ENCODE data around the gene ZNF782.
"Not testable (repeated sequence)": the region's sequence is repeated elsewhere in the genome, so short reads cannot be mapped to it uniquely, and the experiment has no call there.

The ZNF782 gene

GRCh38 chr9:96853781-96854650, at the start of gene ZNF782:
Gene ZNF782, minus strand, starts transcription at chr9:96854514. Its CDS starts 2,553 bp downstream, at chr9:96851961.
- FAIRE-seq: peak; percentile 96
- peak; percentile 61 for DNase-seq (ENCODE audit: insufficient read length, low spot score)

- not testable (repeated sequence) for DNase-seq (ENCODE audit: insufficient read length, low spot score); FAIRE-seq
Measured at GRCh38 chr9:96900010-96900409, 45.7 kb upstream of the ZNF782 start.

- DNase-seq (ENCODE audit: insufficient read length, low spot score) (no peak), FAIRE-seq (no peak)
Measured at GRCh38 chr9:96892131-96892530, 37.8 kb upstream of the ZNF782 start.

GRCh38 chr9:96888591-96888990, 34.3 kb upstream of the ZNF782 start:
- FAIRE-seq (no peak), DNase-seq (ENCODE audit: insufficient read length, low spot score) (no peak)

GRCh38 chr9:96885424-96885823, 31.1 kb upstream of the ZNF782 start:
- DNase-seq (ENCODE audit: insufficient read length, low spot score): no peak
- FAIRE-seq: no peak

- FAIRE-seq: no peak
- no peak for DNase-seq (ENCODE audit: insufficient read length, low spot score)
Measured at GRCh38 chr9:96884443-96884842, 30.1 kb upstream of the ZNF782 start.

- DNase-seq (ENCODE audit: insufficient read length, low spot score): no peak
- FAIRE-seq: no peak
Measured at GRCh38 chr9:96883922-96884321, 29.6 kb upstream of the ZNF782 start.

GRCh38 chr9:96877269-96877668, 23.0 kb upstream of the ZNF782 start:
- FAIRE-seq (no peak), DNase-seq (ENCODE audit: insufficient read length, low spot score) (no peak)

GRCh38 chr9:96875461-96876142, 21.3 kb upstream of the ZNF782 start:
- FAIRE-seq: peak; percentile 92
- DNase-seq (ENCODE audit: insufficient read length, low spot score): peak; percentile 58

GRCh38 chr9:96874947-96875460, 20.7 kb upstream of the ZNF782 start:
- DNase-seq (ENCODE audit: insufficient read length, low spot score) (no peak), FAIRE-seq (peak; percentile 86)

- no peak for DNase-seq (ENCODE audit: insufficient read length, low spot score)
- no peak for FAIRE-seq
Measured at GRCh38 chr9:96874201-96874785, 20.0 kb upstream of the ZNF782 start.

- no peak for DNase-seq (ENCODE audit: insufficient read length, low spot score)
- no peak for FAIRE-seq
Measured at GRCh38 chr9:96871176-96871575, 16.9 kb upstream of the ZNF782 start.

- no peak for FAIRE-seq
Measured at GRCh38 chr9:96868709-96869108, 14.4 kb upstream of the ZNF782 start.

GRCh38 chr9:96867079-96867804, 12.9 kb upstream of the ZNF782 start:
- DNase-seq (ENCODE audit: insufficient read length, low spot score) (no peak), FAIRE-seq (no peak)

More at GRCh38 chr9:96868709-96869108, 14.4 kb upstream of the ZNF782 start:
- no peak for DNase-seq (ENCODE audit: insufficient read length, low spot score)

- not testable (repeated sequence) for DNase-seq (ENCODE audit: insufficient read length, low spot score); FAIRE-seq
Measured at GRCh38 chr9:96865240-96865639, 10.9 kb upstream of the ZNF782 start.

- no peak for FAIRE-seq
- no peak for DNase-seq (ENCODE audit: insufficient read length, low spot score)
Measured at GRCh38 chr9:96859461-96860198, 5.3 kb upstream of the ZNF782 start.

- FAIRE-seq: no peak
- no peak for DNase-seq (ENCODE audit: insufficient read length, low spot score)
Measured at GRCh38 chr9:96858670-96859069, 4.4 kb upstream of the ZNF782 start.

- DNase-seq (ENCODE audit: insufficient read length, low spot score) (no peak), FAIRE-seq (no peak)
Measured at GRCh38 chr9:96858018-96858573, 3.8 kb upstream of the ZNF782 start.
